Mesothelial cell of epicardium (in vitro differentiated cells): Measurements from ENCODE around the gene NDUFA11. TPM values are rescaled to one million over a fixed set of nuclear protein-coding genes. Genes with fewer than 3 reads are reported as not detected.
"Not testable (repeated sequence)": the region's sequence is repeated elsewhere in the genome, so short reads cannot be mapped to it uniquely, and the experiment has no call there.

Experiments
- DNase-seq, 2 experiments: peaks; one replicate each; pipeline ENCODE4 v3.0.0; 2021; ENCODE audit warnings: low spot score in 2 of 2; ENCODE audit not compliant: unreplicated experiment in 2 of 2
- H3K27ac Mint-ChIP-seq: 2 replicates; pipeline ENCODE4 v1.8.0; 2021; ENCODE audit warnings: mixed read lengths
- H3K27me3 Mint-ChIP-seq: 2 replicates; pipeline ENCODE4 v1.8.0; 2021; ENCODE audit warnings: low read depth, mixed read lengths
- H3K36me3 Mint-ChIP-seq: 2 replicates; pipeline ENCODE4 v1.8.0; 2021; ENCODE audit warnings: mixed read lengths
- H3K4me1 Mint-ChIP-seq: 2 replicates; pipeline ENCODE4 v1.8.0; 2021; ENCODE audit warnings: mixed read lengths
- H3K4me3 Mint-ChIP-seq: 2 replicates; pipeline ENCODE4 v1.8.0; 2021; ENCODE audit warnings: mild to moderate bottlenecking, moderate library complexity, mixed read lengths
- H3K9me3 Mint-ChIP-seq: 2 replicates; pipeline ENCODE4 v1.8.0; 2021; ENCODE audit warnings: mixed read lengths
- CTCF ChIP-seq: fragments of 200-600 bp; sonication (generic); IDR thresholded peaks from one replicate; pipeline ENCODE4 v1.5.0; 2021; ENCODE audit warnings: antibody characterized with exemption; ENCODE audit not compliant: unreplicated experiment
- total RNA-seq: library from RNA; stranded (reverse); gene quantifications from 3 replicates; pipeline ENCODE4 v1.2.1, GENCODE V29; 2021

The NDUFA11 gene
- total RNA-seq, 1 donor from 2014 or later = 229 TPM

GRCh38 chr19:5890099-5890498, 13.5 kb downstream of the NDUFA11 start:
- no peaks in the 10 kb centered on the region for H3K36me3 Mint-ChIP-seq
- no peaks in the 10 kb centered on the region for H3K9me3 Mint-ChIP-seq
- TF ChIP-seq CTCF = no peak
- no peak overlapping the region for H3K4me3 Mint-ChIP-seq
- no peak overlapping the region for H3K27ac Mint-ChIP-seq
- H3K4me1 Mint-ChIP-seq = peaks cover 6% of the 10 kb centered on the region
- DNase-seq = no peak
- peaks cover 8% of the 10 kb centered on the region for H3K27me3 Mint-ChIP-seq

- H3K4me1 Mint-ChIP-seq = peaks cover 6% of the 10 kb centered on the region
- TF ChIP-seq CTCF = no peak
- no peak overlapping the region for H3K27ac Mint-ChIP-seq
- H3K27me3 Mint-ChIP-seq = peaks cover 8% of the 10 kb centered on the region
- no peaks in the 10 kb centered on the region for H3K36me3 Mint-ChIP-seq
- DNase-seq = no peak
- no peak overlapping the region for H3K4me3 Mint-ChIP-seq
- no peaks in the 10 kb centered on the region for H3K9me3 Mint-ChIP-seq
These were observed 14.2 kb downstream of the NDUFA11 start for GRCh38 chr19:5889288-5889971.

- H3K27ac Mint-ChIP-seq, H3K4me1 Mint-ChIP-seq, H3K9me3 Mint-ChIP-seq, H3K4me3 Mint-ChIP-seq, DNase-seq, H3K27me3 Mint-ChIP-seq, H3K36me3 Mint-ChIP-seq: not testable (repeated sequence)
These were observed 19.4 kb downstream of the NDUFA11 start for GRCh38 chr19:5884065-5884811.

- DNase-seq, H3K27ac Mint-ChIP-seq, H3K4me3 Mint-ChIP-seq, H3K9me3 Mint-ChIP-seq, H3K4me1 Mint-ChIP-seq, H3K27me3 Mint-ChIP-seq, H3K36me3 Mint-ChIP-seq: not testable (repeated sequence)
These were observed 20.3 kb downstream of the NDUFA11 start for GRCh38 chr19:5883157-5883873.

- peaks cover 8% of the 10 kb centered on the region for H3K4me1 Mint-ChIP-seq
- no peaks in the 10 kb centered on the region for H3K27me3 Mint-ChIP-seq
- no peak overlapping the region for H3K27ac Mint-ChIP-seq
- DNase-seq = no peak
- no peaks in the 10 kb centered on the region for H3K36me3 Mint-ChIP-seq
- no peak overlapping the region for H3K4me3 Mint-ChIP-seq
- TF ChIP-seq CTCF = no peak
- no peaks in the 10 kb centered on the region for H3K9me3 Mint-ChIP-seq
These were observed 21.1 kb downstream of the NDUFA11 start for GRCh38 chr19:5882421-5882968.

- no peaks in the 10 kb centered on the region for H3K27me3 Mint-ChIP-seq
- no peaks in the 10 kb centered on the region for H3K36me3 Mint-ChIP-seq
- DNase-seq = no peak
- H3K4me3 Mint-ChIP-seq = no peak overlapping the region
- H3K27ac Mint-ChIP-seq = no peak overlapping the region
- no peak for TF ChIP-seq CTCF
- peaks cover 9% of the 10 kb centered on the region for H3K4me1 Mint-ChIP-seq
- no peaks in the 10 kb centered on the region for H3K9me3 Mint-ChIP-seq
These were observed 21.9 kb downstream of the NDUFA11 start for GRCh38 chr19:5881543-5882299.
